Measurements from ENCODE around the gene KIAA1614.

Gene KIAA1614

DNA sequence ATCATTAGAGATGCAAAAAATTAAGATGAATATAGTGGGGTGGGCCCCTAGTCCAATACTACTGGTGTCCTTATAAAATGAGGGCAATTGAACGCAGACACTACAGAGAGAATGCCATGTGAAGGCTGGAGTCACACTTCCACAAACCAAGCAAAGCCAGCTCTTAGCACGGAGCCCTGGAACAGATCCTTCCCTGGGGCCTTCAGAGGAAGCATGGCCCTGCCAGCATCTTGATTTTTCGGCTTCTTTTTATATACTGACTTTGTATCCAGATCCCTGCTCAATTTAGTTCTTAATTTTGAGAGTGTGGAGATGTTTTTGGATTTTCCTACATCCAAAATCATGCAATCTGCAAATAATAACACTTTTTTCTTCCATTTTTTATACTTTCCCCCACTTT is 10.2 kb upstream of the KIAA1614 start:
- peak in 1 of 42 donors; percentile 17 for DNase-seq
- intact Hi-C loops (cut with DNase I), result no loop called here

DNA sequence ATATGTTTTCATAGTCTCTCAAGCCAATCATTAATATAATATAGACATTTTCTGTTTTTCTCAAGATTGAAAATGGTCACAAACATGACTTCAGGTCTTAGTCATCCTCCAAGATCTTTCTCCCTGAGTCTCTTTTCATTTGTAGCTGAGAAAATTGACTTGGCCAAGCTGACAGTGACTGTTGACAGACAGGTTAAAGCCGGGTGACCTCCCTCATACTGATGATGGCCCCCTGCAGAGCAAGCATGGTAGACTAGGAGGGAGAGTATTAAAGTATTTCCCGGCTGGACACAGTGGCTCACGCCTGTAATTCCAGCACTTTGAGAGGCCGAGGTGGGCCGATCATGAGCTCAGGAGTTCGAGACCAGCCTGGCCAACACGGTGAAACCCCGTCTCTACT is 6.8 kb upstream of the KIAA1614 start:
- no peak for DNase-seq
- intact Hi-C loops (cut with DNase I), result no loop called here

DNA sequence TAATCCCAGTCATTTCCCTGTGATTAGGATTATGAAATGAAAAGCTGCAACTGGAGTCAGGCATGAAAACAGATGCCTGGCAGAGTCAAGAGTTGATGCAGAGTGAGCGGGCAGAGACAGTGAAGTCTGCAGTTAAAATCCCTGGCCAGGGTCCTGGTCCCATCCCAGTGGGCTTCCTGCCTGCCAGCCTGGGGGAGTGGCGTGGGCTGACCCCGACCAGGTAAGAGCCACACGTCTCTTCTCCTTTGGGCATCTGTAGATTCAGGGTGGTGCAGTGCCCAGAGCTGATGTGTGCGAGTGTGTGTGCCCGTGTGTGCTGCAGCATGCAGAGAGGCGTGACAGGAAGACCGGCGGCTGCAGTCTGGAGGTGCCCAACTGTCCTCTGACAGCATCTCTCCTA is 6.2 kb upstream of the KIAA1614 start:
- no peak for DNase-seq
- intact Hi-C loops (cut with DNase I), result no loop called here

DNA sequence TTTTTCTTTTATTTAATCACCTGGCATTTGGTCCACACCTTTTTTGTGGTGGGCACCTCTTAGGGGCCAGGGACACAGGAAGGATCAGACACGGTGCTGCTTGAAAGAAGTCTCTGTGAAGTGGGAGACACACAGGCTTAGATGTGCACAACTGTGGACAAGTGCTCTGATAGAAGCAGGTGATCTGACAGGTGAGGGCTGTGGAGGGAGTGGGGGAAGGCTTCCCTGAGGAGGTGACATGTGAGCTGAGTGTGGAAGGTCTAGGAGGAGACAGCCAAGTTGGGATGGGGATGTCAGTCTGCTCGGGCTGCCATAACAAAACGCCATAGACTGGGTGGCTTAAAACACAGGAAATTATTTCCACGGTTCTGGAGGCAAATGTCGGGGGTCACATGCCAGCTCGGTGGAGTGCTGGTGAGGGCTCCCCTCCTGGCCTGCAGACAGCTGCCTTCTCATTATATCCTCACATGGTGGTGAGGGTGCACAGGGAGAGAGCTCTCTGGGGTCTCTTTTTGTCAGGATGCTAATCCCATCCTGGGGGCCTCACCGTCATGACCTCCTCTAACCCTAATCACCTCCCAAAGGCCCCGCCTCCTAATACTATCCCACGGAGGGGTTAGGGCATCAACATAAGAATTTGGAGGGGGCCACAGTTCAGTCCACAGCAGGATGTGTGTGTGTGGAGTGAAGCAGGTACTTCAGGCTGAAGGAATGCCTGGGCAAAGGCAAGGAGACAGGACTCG is 5.2 kb upstream of the KIAA1614 start:
- no peak for DNase-seq
- intact Hi-C loops (cut with DNase I), result no loop called here

DNA sequence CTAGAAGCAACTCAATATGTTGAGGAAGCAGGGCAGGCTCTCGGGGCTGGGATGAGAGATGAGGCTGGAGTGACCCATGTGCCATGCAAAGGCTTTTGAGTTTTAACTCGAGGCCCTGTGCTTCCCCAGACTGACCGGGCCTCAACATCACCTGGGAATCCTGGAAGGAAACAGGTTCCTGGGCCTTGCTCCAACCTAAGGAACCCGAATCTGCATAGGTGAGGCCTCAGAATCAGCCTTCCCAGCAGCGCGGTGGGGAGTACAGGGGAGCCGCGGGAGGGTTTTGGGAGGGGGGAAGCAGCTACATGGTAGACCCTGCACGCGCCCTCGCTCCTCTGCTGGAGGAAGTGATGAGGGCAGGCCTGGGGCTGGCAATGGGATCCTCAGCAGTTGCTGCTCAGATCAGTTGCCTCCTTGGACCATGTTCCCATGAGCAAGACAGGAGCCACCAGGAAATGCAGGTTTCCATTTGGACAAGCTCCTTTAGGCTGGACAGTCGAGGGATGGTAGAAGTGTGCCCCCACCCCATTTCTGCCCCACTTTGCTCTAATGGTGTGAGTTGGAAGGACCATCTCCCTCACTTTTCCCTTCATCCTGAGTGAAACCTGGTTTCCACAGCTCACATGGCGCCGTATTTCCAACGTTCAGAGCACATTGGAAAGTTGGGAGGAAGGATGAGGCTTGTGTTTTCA is 4.5 kb upstream of the KIAA1614 start:
- DNase-seq, result peak in 1 of 42 donors; percentile 13
- intact Hi-C loops (cut with DNase I), result no loop called here

DNA sequence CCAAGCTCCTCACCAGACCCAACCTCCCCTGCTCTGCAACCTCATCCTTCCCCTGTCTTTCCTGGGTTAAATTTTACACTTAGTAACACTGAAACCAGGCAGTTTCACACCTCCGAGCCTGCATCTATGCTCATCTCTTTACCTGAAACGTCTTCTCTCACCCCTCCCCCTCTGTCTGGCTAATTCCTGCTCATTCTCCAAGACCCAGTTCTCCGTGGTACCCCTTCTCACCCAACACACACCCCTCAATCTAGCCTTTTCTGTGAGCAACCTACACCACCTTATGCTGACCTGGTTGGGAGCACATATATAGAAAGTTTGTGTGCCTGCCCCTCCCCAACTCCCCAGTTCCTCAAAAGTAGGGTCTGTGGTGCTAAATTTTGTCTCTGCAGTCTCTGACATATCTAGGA is 3.7 kb upstream of the KIAA1614 start:
- DNase-seq, result no peak
- intact Hi-C loops (cut with DNase I), result no loop called here

DNA sequence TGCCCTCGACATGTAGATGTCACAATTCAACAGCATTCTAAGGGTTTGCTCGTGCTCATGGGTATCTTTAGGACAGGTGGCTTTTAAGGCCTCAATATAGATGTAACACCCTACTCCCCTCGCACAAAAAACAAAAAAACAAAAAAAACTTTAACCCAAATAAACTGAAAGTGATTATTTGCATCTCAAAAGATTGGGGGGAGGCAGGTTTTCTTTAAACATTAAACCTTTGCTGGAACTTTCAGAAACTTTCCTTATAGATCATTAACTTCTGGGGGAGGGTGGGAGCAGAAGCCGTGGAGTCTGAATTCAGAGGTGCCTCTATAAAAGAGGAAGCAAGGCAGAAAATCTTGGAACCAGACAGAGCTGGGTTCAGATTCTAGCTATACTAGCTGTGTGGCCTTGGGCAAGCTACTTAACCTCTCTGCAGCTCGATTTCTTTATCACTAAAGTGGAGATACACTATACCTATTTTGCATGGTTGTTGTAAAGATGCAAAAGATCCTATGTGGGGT is 3.2 kb upstream of the KIAA1614 start:
- DNase-seq, result no peak
- intact Hi-C loops (cut with DNase I), result no loop called here

DNA sequence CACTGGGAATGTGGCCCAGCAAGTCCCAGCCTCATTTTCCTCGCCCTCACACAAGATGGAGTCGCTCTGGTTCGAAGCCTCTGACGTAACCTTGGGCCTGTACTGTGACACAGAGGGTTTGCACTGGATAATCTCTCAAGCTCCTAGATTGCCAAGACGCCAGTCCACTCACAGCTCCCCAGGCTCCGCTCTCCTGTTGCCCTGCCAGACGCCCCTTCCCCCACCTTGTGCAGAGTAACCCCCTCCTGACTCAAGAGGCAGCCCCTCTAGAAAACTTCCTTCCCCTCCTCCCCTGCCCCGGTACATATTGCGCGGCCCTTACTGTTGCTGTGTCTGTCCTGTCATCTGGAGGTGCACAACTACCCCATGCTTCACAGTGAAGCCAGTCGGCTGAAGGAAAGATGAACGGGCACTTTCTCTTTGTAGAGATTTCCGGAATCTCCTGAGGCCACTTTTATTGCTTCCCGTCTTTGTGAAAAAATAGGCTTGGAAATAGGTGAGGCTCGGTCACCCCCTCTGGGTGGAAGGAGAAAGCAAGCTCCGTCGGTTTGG is 981 bp upstream of the KIAA1614 start:
- DNase-seq, result peak in 5 of 42 donors; percentile 11 to 36 (median 12)
- intact Hi-C loops (cut with DNase I), result loop anchor here (10.0 kb wide), 1 partner anchor 113 kb away; the partner anchor contains the start of gene STX6

DNA sequence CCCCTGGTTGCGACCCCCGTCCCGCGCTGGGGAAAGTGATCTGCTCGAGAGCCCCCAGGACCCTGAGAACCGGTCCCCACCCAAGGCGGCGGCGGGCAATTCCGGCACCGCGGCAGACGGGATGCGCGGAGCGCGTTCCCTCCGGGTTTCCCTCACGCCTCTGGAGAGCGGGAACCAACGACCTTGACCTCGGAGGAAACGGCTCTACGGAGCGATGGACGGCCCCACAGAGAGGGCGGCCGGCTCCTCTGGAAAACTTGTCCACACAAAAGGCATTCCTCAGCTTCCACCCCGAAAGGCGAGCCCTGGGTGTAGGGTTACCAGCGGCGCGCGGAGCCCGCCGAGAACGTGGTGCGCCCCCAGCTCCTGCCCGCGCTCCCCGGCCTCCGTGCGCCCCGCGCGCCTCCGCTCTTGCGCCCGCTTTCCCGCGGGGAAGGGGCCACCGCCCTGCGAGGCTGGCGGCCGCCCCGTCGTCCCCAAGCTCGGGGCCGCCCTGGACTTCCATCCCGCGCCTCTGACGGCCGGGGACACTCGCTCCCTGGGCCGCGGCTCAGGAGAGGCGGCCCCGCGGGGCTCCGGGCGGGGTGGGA is 391 bp upstream of the KIAA1614 start:
- DNase-seq, result peak in 26 of 42 donors; percentile 7 to 60 (median 28)
- intact Hi-C loops (cut with DNase I), result loop anchor here (10.0 kb wide), 1 partner anchor 112 kb away; the partner anchor contains the start of gene STX6

DNA sequence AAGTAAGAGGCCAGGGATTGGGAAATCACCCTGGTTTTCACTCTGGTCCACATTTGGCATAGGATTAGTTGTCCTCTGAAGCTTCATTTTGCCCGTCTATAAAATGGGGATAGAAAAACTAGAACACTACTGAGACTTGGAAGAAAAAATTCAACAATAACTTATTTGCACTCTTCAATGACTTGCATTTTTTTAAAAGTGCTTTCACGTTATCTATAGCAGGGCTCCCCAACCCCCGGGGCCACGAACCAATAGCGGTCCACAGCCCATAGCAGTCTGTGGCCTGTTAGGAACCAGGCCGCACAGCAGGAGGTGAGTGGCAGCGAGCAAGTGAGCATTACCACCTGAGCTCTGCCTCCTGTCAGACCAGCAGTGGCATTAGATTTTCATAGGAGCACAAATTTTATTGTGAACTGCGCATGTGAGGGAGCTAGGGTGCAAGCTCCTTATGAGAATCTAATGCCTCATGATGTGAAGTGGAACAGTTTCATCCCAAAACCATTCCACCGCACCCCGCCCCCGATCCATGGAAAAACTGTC is 2.8 kb downstream of the KIAA1614 start:
- intact Hi-C loops (cut with DNase I), result loop anchor here (10.0 kb wide), 1 partner anchor 109 kb away; the partner anchor contains the start of gene STX6
- no peak for DNase-seq

DNA sequence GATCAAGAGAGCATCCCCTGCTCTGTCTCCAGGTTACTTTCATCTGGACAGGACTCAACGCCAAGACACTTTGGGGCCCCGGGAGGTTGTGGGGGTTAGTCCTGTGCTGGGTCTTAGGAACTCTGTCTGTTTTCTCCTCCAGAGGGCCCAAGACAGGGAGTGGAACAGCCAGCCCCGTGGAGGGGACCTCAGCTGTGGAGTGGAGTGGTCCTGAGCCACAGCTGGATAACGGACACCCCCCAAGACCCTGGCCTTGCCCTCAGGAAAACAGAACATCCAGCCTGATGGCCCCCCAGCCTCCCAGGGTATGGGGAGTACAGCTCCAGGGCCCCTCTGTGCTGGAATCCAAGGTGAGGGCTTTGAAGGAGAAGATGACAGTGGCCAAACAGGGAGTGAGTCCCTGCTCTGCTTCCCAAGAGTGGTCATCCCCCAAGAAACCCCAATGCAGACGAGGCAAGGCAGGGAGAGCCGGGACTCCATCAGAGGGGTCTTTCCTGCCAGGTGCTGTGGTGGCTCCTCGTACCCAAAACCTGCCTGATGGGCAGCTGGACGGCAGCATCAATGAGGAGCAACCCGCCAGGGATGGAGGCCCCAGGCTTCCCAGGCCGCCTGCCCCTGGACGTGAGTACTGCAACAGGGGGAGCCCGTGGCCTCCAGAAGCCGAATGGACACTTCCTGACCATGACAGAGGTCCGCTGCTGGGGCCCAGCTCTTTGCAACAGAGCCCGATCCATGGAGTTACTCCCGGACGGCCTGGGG is 3.5 kb downstream of the KIAA1614 start:
- intact Hi-C loops (cut with DNase I), result loop anchor here (10.0 kb wide), 1 partner anchor 109 kb away; the partner anchor contains the start of gene STX6
- no peak for DNase-seq

DNA sequence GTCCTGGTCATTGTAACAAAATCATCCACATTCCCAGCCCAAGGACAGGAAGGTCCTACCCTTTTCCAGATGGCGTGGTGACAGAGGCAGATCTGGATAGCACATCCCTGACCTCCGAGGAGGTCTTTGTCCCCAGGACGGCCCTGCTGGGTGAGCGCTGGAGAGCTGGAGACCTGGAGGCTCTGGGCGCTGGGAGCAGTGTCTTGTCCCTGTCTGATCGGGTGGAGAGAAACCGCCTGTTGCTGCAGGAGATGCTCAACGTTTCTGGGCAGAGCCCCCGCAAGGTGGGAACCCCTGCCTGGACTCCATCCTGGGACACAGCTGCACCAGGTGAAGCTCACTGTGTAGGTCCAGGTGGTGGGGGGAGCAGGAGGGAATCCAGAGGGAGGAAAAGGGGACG is 4.1 kb downstream of the KIAA1614 start:
- no peak for DNase-seq
- intact Hi-C loops (cut with DNase I), result loop anchor here (10.0 kb wide), 1 partner anchor 108 kb away; the partner anchor contains the start of gene STX6

DNA sequence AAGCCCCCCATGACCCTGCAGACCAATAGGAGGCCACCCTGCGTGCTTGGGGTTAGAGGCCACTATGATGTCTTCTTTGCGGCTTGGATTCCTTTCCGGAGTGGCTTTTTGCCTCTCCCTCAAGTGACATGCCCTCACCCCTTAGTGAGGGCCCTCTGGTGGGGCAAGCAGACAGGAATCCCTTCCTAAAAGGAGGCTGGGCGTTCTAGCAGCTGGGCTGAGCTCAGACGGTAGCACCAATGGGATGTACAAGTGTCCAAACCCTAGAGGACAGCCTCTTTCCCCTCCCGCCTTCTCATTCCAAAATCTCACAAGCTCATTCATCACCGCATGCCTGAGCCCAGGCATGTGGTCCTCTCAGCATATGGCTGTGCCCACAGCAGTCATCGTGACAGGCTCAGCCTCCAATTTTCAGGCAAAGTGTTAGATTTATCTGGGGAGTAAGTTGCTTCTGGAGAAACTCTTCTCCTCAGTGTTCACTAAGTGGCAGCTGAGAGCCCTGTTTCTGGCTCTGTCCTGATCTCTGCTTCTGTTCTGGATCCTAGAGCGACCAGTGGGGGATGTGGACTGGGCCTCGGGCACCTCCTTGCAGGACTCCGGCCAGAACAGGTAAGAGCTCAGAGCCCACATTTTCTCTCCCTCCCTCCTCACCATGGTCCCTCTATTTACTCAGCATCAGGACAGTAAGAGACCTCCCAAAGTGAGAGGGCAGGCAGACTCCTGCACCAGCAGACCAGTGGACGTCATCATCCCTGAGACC is 4.8 kb downstream of the KIAA1614 start:
- intact Hi-C loops (cut with DNase I), result loop anchor here (10.0 kb wide), 1 partner anchor 107 kb away; the partner anchor contains the start of gene STX6

DNA sequence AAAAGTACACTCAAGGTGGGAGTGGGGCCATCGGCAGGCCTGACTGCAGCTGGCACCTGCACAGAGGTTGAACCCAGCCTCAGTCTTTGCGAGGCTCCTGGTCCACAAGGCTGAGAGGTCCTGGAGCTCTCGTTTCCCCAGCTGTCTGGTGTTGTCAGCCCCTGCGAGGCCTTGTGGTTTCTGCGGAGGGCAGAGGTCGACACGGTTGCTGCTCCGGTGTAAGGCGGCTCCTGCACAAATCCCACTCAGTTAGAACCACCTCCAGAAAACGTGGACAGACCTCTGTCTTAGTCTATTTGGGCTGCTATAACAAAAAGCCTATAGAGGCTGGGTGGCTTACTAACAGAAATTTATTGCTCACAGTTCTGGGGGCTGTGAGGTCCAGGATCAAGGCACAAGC is 5.8 kb downstream of the KIAA1614 start:
- intact Hi-C loops (cut with DNase I), result loop anchor here (10.0 kb wide), 1 partner anchor 106 kb away; the partner anchor contains the start of gene STX6
- DNase-seq, result no peak

More for the DNA sequence above, 4.8 kb downstream of the KIAA1614 start:
- DNase-seq, result peak in 1 of 42 donors; percentile 22

DNA sequence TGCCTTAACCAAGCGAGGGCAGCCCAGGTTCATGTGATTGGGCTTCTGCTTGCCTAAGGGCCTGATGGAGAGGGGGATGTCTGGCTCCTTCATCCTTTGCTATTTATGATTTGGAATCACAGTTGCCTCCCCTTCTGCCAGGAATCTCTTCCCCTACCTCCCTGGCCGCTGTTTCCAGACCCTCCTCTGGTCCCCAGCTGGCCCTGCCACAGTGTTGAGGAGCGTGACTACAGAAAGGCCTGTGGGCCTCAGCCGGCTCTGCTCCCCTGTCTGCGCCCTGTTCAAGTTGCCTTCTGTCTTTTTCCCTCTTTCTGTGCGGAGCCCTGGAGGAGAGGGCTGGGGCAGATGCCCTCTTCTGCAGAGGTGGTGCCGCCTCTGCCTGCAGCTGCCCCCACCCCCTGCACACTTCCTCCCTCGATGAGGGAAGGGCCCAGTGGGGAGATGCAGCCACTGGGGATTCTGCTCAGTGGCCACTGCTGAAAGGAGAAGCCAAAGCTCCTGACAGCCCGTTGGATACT is 6.5 kb downstream of the KIAA1614 start:
- no peak for DNase-seq
- intact Hi-C loops (cut with DNase I), result loop anchor here (10.0 kb wide), 1 partner anchor 106 kb away; the partner anchor contains the start of gene STX6

DNA sequence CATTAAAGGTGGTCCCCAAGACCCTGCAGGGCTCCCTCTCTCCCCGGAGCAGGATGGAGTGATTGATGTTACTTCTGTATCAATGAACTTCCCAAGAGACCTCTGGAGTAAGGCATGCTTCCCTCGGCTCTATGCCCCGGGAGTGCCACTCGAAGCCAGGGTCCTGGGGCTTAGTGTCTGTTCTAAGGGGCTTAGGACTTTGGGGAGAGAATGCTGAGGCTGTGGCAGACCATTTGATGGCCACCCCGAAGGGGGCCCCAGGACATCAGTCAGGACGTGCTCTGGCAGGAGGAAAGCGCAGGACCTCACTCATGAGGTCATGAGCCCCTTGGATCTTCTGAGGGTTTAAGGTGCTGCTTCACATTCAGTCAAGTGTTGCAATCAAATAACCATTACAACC is 7.5 kb downstream of the KIAA1614 start:
- intact Hi-C loops (cut with DNase I), result no loop called here
- no peak for DNase-seq

DNA sequence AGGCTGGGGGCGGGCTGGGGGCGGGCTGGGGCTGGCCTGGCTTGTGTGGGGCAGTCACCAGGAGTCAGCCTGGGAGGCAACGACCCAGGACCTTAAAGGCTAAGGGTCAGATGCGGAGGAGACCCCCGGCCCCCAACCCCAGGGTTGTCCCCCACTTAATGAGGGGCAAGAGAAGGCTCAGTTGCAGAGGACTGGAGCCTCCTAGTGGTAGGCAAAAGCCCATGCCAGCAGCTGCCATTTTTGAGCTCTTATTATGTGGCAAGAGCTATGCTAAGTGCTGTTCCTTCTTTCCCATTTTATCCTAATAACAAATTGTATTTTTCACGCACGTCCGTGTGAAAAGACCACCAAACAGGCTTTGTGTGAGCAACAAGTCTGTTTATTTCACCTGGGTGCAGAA is 8.0 kb downstream of the KIAA1614 start:
- intact Hi-C loops (cut with DNase I), result no loop called here
- DNase-seq, result no peak

Measured in head of caudate nucleus (tissue), 42 donors.